ENCODE results near the gene WASHC4.

DNA sequence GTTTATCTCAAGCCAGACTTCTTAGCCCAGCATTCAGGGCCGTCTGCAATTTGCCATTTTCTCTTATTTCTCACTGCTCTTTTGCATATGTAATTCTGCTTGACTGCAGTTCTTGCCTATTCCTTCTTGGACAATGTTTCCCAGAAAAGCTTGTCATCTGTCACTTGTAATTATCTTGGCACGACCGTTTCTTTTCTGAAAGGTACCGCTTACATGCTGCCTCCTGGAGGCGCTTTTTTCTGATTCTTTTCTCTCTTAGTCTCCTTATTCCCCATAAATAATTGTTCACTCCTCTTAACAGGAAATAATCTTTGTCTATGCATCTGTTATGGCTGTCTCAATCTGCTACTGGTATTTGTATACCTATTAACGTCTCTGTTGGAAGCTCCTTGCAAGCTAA is 22.0 kb upstream of the WASHC4 start:
- TF ChIP-seq FOXM1 (IDR thresholded peaks at IDR 0.05; ENCODE audit: borderline replicate concordance) (no peak), ELF4 (IDR thresholded peaks at IDR 0.05) (no peak), SP1 (IDR thresholded peaks at IDR 0.05) (no peak), SUZ12 (IDR thresholded peaks at IDR 0.05) (no peak), LEF1 (IDR thresholded peaks at IDR 0.05; ENCODE audit: borderline replicate concordance) (no peak), TARDBP (IDR thresholded peaks at IDR 0.05) (no peak), ARNT (IDR thresholded peaks at IDR 0.05) (no peak), FOXK2 (IDR thresholded peaks at IDR 0.05) (no peak), BHLHE40 (IDR thresholded peaks at IDR 0.05; ENCODE audit: borderline replicate concordance) (no peak), NFRKB (IDR thresholded peaks at IDR 0.05) (no peak), HDGF (IDR thresholded peaks at IDR 0.05; ENCODE audit: borderline replicate concordance) (no peak), ZNF384 (IDR thresholded peaks at IDR 0.05) (no peak), FOXA1 (IDR thresholded peaks at IDR 0.05) (no peak)
- TF ChIP-seq, protein P1, sequence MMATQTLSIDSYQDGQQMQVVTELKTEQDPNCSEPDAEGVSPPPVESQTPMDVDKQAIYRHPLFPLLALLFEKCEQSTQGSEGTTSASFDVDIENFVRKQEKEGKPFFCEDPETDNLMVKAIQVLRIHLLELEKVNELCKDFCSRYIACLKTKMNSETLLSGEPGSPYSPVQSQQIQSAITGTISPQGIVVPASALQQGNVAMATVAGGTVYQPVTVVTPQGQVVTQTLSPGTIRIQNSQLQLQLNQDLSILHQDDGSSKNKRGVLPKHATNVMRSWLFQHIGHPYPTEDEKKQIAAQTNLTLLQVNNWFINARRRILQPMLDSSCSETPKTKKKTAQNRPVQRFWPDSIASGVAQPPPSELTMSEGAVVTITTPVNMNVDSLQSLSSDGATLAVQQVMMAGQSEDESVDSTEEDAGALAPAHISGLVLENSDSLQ (IDR thresholded peaks at IDR 0.05): no peak

Measured in HEK293T (cell line).